HG03097 (cell line): Measurements from ENCODE around the gene FAM32A.

ENCODE experiments used
- ATAC-seq: cut with Tn5 transposase; IDR thresholded peaks from one replicate; pipeline ENCODE4 v1.9.1; 2021; ENCODE audit not compliant: unreplicated experiment, low FRiP score

The FAM32A gene

DNA sequence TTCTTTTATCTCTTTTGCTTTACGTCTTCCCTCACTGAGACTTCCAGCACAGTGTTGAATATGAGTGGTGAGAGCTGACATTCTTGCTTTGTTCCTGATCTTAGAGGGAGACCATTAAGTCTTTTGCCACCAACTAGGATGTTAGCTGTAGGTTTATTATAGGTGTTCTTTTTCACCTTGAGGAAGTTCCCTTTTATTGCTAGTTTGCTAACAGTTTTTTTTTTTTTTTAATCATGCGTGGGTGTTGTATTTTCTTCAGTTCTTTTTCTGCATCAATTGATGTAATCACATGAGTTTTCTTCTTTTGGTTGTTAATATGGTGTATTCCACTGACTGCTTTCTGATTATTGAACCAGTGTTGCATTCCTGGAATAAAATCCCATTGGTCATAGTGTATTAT lies 33.6 kb downstream of the FAM32A start:
- ATAC-seq, result no peak

GRCh38 chr19:16222806-16223205 lies 37.6 kb downstream of the FAM32A start:
- ATAC-seq, result no peak

DNA sequence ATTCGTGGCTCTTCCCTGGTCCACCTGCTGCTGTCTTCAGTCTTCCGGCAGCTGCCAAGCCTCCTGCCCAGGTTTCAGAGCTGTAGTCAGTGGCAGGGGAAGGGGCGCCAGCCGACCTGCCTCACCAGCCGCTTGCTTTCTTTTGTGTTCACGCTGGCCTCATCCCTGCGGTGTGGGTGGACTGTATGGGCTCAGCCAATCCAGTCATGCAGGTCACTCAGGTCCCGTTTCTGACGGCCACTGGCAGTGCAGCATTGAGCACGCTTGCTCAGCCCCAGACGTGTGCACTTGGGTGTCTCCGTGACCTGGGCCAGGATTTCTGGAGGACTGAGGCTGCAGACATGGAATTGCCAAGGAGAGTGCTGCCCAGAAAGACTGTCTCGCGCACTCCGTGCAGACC lies 38.5 kb downstream of the FAM32A start:
- no peak for ATAC-seq

DNA sequence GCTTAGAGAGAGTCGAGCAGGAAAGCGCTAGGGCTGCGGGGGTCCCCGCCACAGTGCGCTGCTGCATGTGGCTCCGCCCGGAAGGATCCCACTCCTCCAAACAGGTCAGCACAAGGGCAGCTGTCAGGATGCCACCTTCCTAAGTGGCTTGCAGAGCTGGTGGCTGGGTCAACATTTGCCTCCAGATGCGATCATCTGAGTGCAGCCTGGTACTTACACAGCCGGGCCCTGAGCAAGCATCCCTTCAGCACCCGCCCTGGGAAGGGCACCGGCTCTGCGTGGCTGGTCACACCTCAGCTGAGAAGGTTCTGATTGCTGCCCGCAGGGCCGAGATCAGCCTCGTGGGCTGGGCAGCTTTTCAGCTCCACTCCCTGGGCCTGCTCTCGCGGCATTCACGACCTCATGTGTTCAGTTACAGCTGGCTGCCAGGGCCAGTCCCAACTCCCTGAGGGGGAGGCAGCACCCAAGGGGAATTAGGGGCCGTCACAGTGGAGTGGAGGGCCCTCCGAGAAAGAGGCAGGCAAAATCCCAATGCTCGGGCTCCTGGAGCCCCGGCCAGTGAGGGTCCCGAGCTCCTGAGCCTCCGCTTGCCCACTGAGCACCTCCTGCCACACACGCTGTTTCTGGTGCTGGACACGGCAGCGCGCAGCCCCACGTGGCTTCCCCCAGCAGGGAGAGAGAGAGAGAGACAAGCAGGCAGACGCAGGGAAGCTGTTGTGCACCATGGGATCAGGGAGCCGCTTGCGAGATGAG lies 39.3 kb downstream of the FAM32A start:
- no peak for ATAC-seq

DNA sequence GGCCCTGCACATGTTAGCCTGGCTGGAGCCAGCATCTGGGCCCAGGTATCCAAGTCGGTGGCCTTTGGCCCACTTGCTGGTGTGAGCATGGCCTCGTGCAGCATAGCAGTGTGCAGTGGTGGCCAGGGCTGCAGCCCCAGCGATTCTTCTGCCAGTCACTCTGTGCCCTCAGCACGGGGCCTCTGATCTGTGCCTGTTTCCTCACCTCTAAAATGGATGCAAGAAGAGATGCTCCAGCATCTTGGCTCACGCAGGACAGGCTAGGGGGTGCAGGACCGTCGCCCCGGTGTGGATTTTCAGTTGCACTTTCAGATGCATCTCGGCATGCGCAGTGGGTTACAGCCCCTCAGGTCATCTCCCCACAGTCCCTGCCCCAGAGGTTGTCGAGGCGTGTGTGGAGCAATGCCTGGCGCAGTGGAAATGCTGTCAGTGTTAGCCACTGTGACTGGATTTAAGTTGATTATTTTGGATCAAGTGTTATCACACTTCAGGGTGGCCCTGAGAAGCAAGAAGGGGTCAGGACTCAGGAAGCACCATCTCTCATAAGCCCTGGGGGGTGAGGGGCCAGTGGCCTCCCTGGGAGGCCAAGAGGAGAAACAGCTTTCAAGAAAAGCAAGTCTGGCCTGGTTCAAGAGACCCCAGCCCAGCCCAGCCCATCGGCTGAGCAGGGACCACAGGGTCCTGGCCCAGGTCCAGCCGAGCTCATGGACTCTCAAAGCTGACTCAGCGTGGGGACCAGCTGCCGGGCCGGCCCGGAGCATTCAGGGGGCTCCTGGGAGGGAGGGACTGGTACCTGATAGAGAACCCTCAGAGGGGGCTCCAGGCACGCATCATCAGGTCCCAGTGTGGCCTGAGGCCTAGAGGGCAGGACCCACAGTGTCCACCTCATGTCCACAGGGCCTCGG lies 40.3 kb downstream of the FAM32A start:
- ATAC-seq, result no peak

- ATAC-seq, result no peak
Observed at GRCh38 chr19:16226184-16226591, 41.0 kb downstream of the FAM32A start.

GRCh38 chr19:16226878-16227836 lies 41.9 kb downstream of the FAM32A start:
- ATAC-seq, result no peak

DNA sequence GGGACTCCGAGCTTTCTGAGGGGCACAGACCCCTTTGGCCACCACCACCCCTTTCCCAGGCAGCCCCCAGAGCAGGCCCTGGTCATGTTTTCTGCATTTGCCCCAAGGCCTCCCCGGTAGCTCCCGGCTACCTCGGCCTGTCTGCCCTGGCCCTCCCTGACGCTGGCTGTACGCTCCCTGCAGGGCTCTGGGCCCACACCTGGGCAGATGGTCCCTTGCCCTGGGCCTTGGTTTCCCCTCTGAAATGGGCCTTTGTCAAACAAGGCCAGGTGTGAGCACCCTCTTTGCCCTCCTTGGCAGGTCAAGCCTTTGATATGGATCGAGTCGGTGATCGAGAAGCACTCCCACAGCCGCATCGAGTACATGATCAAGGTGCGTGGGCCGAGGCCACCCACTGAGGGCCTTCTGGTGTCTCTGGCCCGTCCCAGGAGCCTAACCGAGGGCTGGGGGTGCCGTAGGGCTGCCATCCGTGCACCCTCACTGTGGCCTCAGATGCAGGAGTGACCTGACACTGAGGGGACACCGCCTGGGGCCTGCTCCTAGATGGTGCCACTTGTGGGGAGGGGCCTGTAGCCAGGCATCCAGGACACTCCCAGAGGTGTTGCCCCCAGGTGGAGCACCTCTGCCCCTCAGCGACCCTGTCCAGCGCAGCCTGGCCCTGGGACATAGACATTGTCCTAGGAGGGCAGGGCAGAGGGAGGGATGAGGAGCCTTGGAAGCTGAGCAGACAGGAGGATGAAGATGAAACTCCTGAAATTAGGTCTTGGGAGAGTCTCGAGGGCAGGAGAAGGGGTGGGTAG lies 42.8 kb downstream of the FAM32A start:
- ATAC-seq, result no peak

DNA sequence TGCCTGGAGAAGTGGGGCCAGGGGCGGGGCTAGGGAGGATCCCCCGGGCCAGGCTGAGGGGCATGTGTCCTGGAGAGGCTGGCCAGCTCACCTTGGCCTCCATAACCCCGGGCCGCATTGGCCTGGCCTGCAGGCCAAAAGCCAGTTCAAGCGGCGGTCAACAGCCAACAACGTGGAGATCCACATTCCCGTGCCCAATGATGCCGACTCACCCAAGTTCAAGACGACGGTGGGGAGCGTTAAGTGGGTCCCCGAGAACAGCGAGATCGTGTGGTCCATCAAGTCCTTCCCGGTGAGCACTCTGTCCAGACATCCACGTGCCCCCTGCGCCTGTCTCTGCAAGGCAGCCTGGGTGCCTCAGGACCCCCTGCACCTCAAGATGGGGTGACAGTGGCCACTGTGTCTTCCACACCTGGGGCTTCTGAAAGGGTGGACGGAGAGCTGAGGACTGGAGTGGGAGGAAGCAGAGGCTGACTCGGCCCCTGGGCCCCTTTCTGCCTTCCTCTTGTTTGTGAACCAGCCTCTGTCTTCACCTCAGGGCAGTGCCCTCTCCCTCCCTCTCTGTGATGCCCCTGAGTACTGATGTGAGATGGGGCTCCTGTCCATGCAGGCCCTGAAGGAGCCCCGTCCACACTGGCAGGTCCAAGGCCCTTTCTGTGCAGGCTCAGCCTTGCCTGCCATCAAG lies 43.6 kb downstream of the FAM32A start:
- no peak for ATAC-seq

GRCh38 chr19:16229322-16229641 lies 44.1 kb downstream of the FAM32A start:
- no peak for ATAC-seq

DNA sequence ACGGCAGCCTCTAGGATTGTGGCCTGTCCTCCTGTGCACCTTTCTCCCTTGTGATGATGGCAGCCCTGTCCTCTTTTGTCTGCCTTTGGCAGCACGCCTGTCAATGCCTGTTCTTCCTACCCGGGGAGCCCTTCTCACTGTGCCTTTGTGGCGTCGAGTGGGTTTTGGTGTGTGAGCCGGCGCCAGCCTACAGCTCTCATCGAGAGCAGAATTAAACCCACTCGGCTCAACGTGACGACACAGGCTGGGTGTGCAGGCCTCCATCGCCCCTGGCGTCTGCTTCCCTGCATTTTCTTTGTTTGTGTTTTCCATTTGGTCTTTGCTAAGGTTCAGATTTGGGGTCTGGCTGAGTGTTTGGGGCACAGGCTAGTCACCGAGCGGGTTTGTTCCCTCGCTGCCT lies 46.9 kb downstream of the FAM32A start:
- no peak for ATAC-seq

DNA sequence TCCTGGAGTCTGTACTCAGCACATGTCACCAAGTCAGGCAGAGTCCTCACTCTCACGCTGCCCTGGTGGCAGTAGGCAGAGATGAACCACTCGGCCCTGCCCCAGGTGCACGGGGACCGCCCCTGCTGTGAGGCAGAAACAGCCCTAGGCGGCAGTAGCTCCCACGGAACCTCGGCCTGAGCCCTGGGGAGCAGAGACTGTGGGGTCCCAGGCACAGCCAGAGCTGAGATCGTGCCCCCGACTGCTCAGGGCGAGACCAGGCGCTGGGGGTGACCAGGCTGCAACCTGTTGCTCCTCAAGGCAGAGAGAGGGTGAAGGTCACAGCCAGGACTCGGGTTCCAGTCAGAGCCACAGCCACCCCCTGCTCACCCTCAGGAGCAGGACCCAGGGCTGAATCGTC lies 47.4 kb downstream of the FAM32A start:
- ATAC-seq, result no peak

DNA sequence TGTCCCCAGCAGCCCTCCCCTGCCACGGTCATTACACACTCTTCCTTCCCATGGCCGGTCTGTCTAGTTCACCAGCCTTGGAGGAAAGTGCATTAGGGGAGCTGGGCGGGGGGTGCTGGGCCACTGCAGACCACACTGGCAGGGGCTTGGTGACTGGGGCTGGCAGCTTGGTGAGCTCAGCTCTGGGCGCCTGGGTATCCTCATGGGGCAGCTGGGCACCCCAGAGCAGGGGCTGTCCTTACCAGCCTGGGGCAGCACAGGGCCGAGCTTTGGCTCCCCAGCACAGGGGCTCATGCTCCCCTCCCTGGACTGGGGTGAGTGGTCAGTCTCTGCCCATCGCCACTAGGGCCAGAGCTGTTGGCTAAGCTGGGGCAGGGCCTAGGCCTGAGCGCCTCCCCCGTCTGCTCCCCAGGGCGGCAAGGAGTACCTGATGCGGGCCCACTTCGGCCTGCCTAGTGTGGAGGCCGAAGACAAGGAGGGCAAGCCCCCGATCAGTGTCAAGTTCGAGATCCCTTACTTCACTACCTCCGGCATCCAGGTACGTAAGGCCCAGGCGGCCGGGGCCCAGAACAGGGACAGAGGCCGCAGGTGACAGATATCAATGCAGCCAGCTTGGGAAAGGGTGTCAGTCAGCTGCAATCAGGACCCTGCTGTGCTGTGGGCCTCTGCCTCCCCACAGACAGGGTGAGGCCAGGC lies 48.0 kb downstream of the FAM32A start:
- ATAC-seq, result no peak

- ATAC-seq, result no peak
Observed at GRCh38 chr19:16233836-16234551, 48.8 kb downstream of the FAM32A start.

DNA sequence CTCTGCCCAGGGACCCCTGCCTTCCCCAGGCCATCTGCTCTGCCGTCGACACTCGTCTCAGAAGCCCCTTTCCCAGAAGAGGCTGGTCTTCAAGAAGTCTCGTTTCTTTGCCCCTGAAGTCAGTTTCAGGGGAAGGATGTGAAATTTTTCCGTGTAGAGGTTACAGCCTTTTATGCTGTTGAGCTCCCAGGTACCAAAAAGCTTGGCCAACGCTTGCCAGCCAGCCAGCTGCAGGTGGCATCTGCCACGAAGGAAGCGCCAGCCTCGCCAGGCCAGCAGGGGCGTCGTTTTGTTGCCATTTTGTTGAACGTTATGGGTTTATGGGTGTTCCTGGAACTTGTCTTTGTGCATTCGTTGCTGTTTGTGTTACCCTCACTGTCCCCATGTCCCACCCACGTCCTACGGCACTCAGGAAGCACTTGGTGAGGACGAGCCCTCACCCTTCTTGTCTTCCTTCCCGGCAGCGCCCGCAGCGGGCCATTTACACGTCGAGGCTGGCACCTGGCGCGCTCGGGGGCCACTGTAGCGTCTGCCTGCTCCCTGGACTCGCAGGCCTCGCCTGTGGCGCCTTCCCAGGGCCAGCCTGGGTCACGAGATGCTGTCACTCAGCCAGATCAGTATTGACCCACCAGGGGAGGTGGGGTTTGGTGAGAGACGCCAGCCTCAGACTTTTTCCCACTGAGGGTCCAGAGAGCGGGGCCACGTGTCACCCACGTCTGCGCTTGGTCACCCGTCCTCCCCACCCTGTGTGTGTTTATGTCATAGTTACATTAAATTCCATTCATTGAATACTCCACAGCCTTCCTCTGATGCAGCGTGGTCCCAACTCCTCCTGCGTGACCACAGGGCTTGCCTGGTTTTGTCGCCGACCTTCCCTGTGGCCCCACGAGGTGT lies 49.6 kb downstream of the FAM32A start:
- no peak for ATAC-seq

DNA sequence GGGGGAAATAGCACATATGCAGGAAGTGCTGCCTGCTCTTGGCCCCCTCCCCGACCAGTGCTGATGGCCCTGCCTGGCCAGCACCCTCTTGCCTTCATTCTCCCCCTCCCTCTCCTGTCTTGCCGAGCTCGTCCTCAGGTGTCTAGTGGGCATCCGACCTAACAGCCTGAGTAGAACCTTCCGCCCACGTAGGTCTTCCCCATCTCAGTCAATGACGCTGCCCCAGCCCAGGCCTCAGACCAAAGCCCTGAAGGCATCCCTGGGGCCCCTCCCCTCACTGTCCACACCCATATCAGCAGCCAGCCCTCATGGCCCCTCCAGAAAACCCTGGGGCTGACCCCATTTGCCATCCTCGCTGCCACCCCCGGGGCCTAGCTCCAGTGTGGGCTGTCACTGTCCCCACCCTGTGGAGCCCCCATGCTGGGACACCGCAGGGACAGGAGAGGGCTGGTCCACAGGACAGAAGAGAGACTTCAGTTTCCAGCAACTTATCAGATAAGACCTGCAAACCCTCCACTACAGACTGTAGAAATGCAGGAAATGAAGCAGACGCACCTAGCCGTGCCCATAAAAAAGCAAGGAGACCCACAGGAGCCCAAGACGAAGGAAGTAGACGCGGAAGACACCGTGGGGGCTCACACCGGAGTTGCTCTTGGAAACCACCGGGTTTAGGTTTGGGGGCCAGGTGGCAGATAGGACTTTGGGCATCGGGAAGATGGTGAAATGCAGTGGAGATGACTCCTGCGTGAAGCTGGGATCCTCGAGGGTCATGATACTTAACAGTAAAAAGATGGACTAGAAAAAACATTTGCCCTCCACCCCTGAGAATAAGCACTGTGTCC lies 50.8 kb downstream of the FAM32A start:
- no peak for ATAC-seq
